ENCODE measurements around the gene CLEC6A. TPM values are rescaled to one million over a fixed set of nuclear protein-coding genes. Genes with fewer than 3 reads are reported as not detected.

Gene CLEC6A
- total RNA-seq, 1 donor from 2014 or later, result not detected

GRCh38 chr12:8508910-8509841, 53.4 kb downstream of the CLEC6A start:
- H3K27ac Mint-ChIP-seq, result no peak overlapping the region
- peaks cover 23% of the 10 kb centered on the region for H3K27me3 Mint-ChIP-seq
- no peak overlapping the region for H3K4me3 Mint-ChIP-seq (ENCODE audit: low read depth)
- H3K4me1 Mint-ChIP-seq (ENCODE audit: low read depth), result no peaks in the 10 kb centered on the region
- DNase-seq (ENCODE audit: low spot score, unreplicated experiment), result no peak
- no peaks in the 10 kb centered on the region for H3K9me3 Mint-ChIP-seq (ENCODE audit: low read depth)
- TF ChIP-seq CTCF (IDR thresholded peaks at IDR 0.05; ENCODE audit: unreplicated experiment), result no peak
- no peaks in the 10 kb centered on the region for H3K36me3 Mint-ChIP-seq (ENCODE audit: insufficient read depth)

- no peaks in the 10 kb centered on the region for H3K4me1 Mint-ChIP-seq (ENCODE audit: low read depth)
- H3K36me3 Mint-ChIP-seq (ENCODE audit: insufficient read depth), result no peaks in the 10 kb centered on the region
- no peak within 1 kb of the TSS for H3K27ac Mint-ChIP-seq
- TF ChIP-seq CTCF (IDR thresholded peaks at IDR 0.05; ENCODE audit: unreplicated experiment), result no peak
- no peak within 1 kb of the TSS for H3K4me3 Mint-ChIP-seq (ENCODE audit: low read depth)
- no peak for DNase-seq (ENCODE audit: low spot score, unreplicated experiment)
- H3K9me3 Mint-ChIP-seq (ENCODE audit: low read depth), result no peaks in the 10 kb centered on the region
- peaks cover 8% of the 10 kb centered on the region for H3K27me3 Mint-ChIP-seq
Measured at GRCh38 chr12:8513256-8513655, 57.5 kb downstream of the CLEC6A start, which contains the start of gene CLEC4D. CLEC4D (plus strand) TSS chr12:8513503; CDS start chr12:8513733, 230 bp downstream.

GRCh38 chr12:8517971-8518370, 62.2 kb downstream of the CLEC6A start:
- Mint-ChIP-seq H3K4me1 (ENCODE audit: low read depth) (no peaks in the 10 kb centered on the region), H3K4me3 (ENCODE audit: low read depth) (no peak overlapping the region), H3K27ac (no peak overlapping the region), H3K27me3 (peaks cover 3% of the 10 kb centered on the region), H3K9me3 (ENCODE audit: low read depth) (no peaks in the 10 kb centered on the region), H3K36me3 (ENCODE audit: insufficient read depth) (no peaks in the 10 kb centered on the region)
- TF ChIP-seq CTCF (IDR thresholded peaks at IDR 0.05; ENCODE audit: unreplicated experiment), result no peak
- no peak for DNase-seq (ENCODE audit: low spot score, unreplicated experiment)

GRCh38 chr12:8519171-8519570, 63.4 kb downstream of the CLEC6A start:
- TF ChIP-seq CTCF (IDR thresholded peaks at IDR 0.05; ENCODE audit: unreplicated experiment), result no peak
- DNase-seq (ENCODE audit: low spot score, unreplicated experiment), result no peak
- Mint-ChIP-seq H3K27me3 (no peaks in the 10 kb centered on the region), H3K9me3 (ENCODE audit: low read depth) (peaks cover 12% of the 10 kb centered on the region), H3K4me3 (ENCODE audit: low read depth) (no peak overlapping the region), H3K27ac (no peak overlapping the region), H3K36me3 (ENCODE audit: insufficient read depth) (no peaks in the 10 kb centered on the region), H3K4me1 (ENCODE audit: low read depth) (no peaks in the 10 kb centered on the region)

GRCh38 chr12:8527250-8528130, 71.7 kb downstream of the CLEC6A start:
- peaks cover 31% of the 10 kb centered on the region for H3K9me3 Mint-ChIP-seq (ENCODE audit: low read depth)
- no peak for DNase-seq (ENCODE audit: low spot score, unreplicated experiment)
- no peak for TF ChIP-seq CTCF (IDR thresholded peaks at IDR 0.05; ENCODE audit: unreplicated experiment)
- no peak overlapping the region for H3K4me3 Mint-ChIP-seq (ENCODE audit: low read depth)
- H3K27me3 Mint-ChIP-seq, result peaks cover 9% of the 10 kb centered on the region
- no peak overlapping the region for H3K27ac Mint-ChIP-seq
- peaks cover 5% of the 10 kb centered on the region for H3K4me1 Mint-ChIP-seq (ENCODE audit: low read depth)
- peaks cover 2% of the 10 kb centered on the region for H3K36me3 Mint-ChIP-seq (ENCODE audit: insufficient read depth)

Data from progenitor cell of endocrine pancreas (in vitro differentiated cells).